ENCODE results near the gene PCDH8.
A peak's percentile ranks its signal among the peaks of the same experiment; 100 is the strongest.

PCDH8 gene

GRCh38 chr13:52848455-52849195, at the start of gene PCDH8:
Gene PCDH8, minus strand, starts transcription at chr13:52848640. Its CDS starts 204 bp downstream, at chr13:52848436.
- DNase-seq = peak; percentile 44

GRCh38 chr13:52896827-52897659, 48.6 kb upstream of the PCDH8 start:
- peak; percentile 10 for DNase-seq

GRCh38 chr13:52894413-52894812, 46.0 kb upstream of the PCDH8 start:
- DNase-seq = no peak

- DNase-seq = no peak
Observed at GRCh38 chr13:52892925-52893324, 44.5 kb upstream of the PCDH8 start.

GRCh38 chr13:52891706-52892105, 43.3 kb upstream of the PCDH8 start:
- DNase-seq = no peak

- no peak for DNase-seq
Observed at GRCh38 chr13:52887165-52887564, 38.7 kb upstream of the PCDH8 start.

- no peak for DNase-seq
Observed at GRCh38 chr13:52885141-52885540, 36.7 kb upstream of the PCDH8 start.

GRCh38 chr13:52884429-52885010, 36.1 kb upstream of the PCDH8 start:
- no peak for DNase-seq

GRCh38 chr13:52882785-52883184, 34.3 kb upstream of the PCDH8 start:
- DNase-seq = no peak

GRCh38 chr13:52879950-52880741, 31.7 kb upstream of the PCDH8 start:
- no peak for DNase-seq

- no peak for DNase-seq
Observed at GRCh38 chr13:52878831-52879230, 30.4 kb upstream of the PCDH8 start.

GRCh38 chr13:52870143-52870542, 21.7 kb upstream of the PCDH8 start:
- DNase-seq = no peak

GRCh38 chr13:52869621-52870020, 21.2 kb upstream of the PCDH8 start:
- DNase-seq = no peak

- no peak for DNase-seq
Observed at GRCh38 chr13:52869050-52869449, 20.6 kb upstream of the PCDH8 start.

- DNase-seq = no peak
Observed at GRCh38 chr13:52868190-52868589, 19.8 kb upstream of the PCDH8 start.

- DNase-seq = no peak
Observed at GRCh38 chr13:52864941-52865340, 16.5 kb upstream of the PCDH8 start.

GRCh38 chr13:52862358-52863206, 14.1 kb upstream of the PCDH8 start:
- DNase-seq = peak; percentile 34

GRCh38 chr13:52852444-52852843, 4.0 kb upstream of the PCDH8 start:
- no peak for DNase-seq

- peak; percentile 36 for DNase-seq
Observed at GRCh38 chr13:52851137-52851962, 2.9 kb upstream of the PCDH8 start.

GRCh38 chr13:52850396-52851136, 2.1 kb upstream of the PCDH8 start:
- peak; percentile 62 for DNase-seq

All from stimulated activated CD4-positive, alpha-beta T cell treated with anti-CD3 and anti-CD28 coated beads, Interleukin-15, amount 100 ng/mL, for 24 hours (primary cell).